NOMO-1 treated with dmso at 0.1 percent for 144 hours (cell line): Measurements from ENCODE around the gene CPNE6.

Experiments
- DNase-seq: peaks from one replicate; lab custom pipeline; 2025; ENCODE audit not compliant: unreplicated experiment; lab: John Stamatoyannopoulos, UW

Gene CPNE6

GRCh38 chr14:24054324-24054641 is 17.1 kb upstream of the CPNE6 start:
- no peak for DNase-seq

GRCh38 chr14:24054646-24055045 is 16.7 kb upstream of the CPNE6 start:
- no peak for DNase-seq

- no peak for DNase-seq
These were observed 15.2 kb upstream of the CPNE6 start for GRCh38 chr14:24055971-24056799.

DNA sequence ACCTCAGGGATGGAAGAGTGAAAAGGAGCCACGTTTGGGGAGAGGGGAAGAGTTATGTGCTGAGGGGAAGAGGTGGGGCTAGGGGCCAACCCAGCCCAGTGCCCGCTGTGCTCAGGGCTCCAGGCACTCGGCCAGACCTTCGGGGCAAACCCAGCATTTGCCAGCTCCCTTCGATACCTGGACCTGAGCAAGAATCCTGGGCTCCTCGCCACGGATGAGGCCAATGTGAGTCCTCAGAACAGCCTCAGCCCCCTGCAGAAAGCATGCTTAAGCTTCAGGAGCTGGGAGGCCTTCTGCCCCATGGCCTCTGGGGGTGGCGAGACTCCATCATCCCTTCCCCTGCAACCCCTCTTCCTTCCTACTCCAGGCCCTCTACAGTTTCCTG is 14.6 kb upstream of the CPNE6 start:
- no peak for DNase-seq

DNA sequence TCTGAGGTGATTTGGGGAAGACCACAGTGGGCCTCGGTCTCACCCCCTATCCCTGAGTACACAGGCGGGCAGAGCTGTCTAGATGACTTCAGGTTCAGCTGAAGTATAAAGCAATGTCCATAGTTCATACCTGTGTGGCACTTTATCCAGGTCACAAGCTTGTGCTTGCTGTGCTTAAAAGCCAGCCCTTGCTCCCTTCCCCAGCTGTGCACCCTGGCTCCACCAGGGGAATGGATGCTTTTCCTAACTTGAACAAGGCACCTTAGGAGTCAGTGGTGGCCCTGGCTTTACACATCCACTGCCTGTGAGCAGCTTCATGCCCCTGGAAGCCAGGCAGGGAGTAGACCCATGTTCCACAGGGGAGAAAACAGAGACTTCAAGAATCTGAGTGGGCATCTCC is 14.1 kb upstream of the CPNE6 start:
- no peak for DNase-seq

- DNase-seq = no peak
These were observed 13.5 kb upstream of the CPNE6 start for GRCh38 chr14:24057867-24058259.

DNA sequence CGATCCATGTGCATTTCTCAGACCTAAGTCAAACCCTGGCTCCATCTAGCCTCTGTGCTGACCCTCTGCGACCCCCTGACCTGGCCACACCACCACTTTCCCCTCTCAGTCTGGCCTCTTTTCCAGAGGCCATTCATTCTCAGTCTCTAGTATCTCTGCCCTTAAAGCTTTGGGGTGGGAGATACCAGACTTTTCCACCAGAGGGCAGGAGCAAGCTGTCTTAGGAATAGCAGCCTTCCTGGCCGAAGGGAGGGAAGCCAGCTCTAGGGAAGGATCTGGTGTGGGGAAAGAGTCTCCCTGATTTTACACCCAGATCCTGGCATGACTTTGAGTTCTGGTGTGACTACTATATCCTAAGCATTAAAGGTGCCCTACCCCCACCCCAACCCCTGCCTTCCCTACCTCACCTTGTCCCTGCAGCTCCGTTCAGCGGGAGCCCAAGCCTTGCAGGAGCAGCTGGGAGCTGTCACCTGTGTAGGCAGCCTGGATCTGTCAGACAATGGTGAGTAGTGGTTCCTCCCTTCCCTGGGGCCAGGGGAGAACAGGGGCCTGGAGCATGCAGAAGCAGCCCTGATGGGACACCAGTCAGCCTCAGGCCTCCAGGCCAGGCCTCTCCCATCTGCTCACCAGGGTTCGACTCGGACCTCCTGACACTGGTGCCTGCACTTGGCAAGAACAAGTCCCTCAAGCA is 13.0 kb upstream of the CPNE6 start:
- DNase-seq = peak; percentile 24

GRCh38 chr14:24058951-24059475 is 12.3 kb upstream of the CPNE6 start:
- DNase-seq = no peak

DNA sequence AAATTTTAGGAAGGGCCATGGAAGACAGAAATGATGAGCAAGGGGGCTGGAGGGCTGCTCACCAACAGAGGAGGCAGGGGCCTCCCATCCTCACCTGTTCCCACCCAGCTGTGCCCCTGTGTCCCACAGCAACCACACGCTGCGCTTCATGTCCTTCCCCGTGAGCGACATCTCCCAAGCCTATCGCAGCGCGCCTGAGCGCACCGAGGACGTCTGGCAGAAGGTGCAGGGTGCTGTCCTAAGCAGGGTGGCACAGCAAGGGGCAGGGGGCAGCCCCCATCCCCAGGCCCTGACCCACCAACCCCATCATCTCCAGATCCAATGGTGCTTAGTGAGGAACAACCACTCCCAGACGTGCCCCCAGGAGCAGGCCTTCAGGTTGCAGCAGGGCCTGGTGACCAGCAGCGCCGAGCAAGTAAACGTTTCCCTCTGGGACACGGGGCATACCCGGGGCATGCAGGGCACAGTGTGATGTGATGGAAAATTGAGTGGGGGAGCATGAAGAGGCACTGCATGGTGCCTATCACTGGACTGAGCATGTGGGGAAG is 11.4 kb upstream of the CPNE6 start:
- DNase-seq = no peak

DNA sequence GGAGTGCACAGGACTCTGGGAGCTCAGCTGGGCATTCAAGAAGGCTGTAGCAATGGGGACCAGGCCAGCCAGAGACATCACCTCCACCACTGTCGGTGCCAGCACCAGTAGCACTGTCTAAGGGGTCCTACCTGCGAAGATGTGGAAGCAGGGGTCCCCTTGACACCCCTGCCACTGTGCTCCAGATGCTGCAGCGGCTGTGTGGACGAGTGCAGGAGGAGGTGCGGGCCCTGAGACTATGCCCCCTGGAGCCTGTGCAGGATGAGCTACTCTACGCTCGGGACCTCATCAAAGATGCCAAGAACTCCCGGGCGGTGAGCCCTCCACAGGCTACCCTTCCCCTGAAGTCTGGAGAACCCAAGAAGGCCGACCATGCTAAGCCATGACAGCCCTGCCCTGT is 10.9 kb upstream of the CPNE6 start:
- no peak for DNase-seq

GRCh38 chr14:24060984-24061913 is 10.1 kb upstream of the CPNE6 start:
- DNase-seq = no peak

DNA sequence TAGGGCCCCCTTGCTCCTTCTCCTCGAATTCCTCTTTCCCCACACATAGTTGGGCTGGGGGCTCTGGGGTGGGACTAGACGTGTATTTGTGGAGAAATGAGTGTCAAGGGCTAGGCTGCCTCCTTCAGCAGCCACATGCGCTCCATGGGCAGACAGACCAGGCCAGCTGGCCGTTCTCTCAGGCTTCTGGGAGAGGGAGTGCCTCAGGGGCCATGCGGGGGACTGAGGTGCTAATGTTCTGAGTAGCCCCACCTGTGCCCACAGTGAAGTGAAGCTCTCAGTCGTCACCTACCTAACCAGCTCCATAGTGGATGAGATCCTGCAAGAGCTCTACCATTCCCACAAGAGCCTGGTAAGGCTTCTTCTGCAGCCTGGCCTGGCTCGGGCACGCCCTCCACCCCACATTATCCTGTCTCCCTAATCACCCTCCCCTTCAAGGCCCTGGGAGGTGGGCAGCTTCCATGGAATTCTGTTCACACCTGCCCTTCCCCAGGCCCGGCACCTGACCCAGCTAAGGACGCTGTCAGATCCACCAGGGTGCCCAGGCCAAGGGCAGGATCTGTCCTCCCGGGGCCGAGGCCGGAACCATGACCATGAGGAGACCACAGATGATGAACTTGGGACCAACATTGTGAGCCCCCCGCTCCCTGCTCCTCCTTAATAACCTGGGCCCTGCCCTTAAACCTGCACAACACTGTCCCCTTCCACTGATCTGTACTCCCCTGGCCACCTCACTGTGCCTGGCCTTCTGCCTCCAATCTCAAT is 9.0 kb upstream of the CPNE6 start:
- no peak for DNase-seq

GRCh38 chr14:24063263-24063836 is 8.0 kb upstream of the CPNE6 start:
- DNase-seq = no peak

DNA sequence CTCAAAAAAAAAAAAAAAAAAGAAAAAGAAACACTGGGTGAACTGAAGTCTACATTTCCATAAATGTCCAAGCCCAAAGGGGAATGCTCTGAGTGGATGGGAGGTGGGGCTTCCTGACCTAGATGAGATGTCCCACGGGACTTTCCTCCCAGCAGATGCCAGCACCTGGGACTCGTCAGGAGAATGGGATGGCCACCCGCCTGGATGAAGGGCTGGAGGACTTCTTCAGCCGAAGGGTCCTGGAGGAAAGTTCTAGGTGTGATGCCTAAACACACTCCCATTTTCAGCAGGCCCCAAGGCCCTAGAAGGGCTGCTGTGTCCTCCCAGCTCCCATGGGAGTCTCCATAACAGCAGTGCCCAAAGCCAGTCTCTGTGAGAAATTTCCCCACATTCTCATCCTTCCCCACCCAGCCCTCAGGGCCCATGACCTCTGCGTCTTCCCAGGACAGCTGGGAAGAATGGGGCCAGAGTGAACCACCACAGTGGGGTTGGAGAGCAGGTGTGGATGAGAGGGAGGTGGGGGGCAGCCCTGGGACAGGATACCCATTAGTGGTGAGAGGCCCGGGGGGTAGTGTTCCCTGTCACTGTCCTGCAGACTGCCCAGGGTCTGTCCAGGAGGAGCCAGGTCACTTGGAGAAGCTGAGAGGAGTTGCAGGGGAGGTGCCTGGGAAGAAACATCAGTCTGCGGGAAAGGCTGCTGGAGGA is 7.1 kb upstream of the CPNE6 start:
- no peak for DNase-seq

- no peak for DNase-seq
These were observed 6.5 kb upstream of the CPNE6 start for GRCh38 chr14:24064856-24065255.

DNA sequence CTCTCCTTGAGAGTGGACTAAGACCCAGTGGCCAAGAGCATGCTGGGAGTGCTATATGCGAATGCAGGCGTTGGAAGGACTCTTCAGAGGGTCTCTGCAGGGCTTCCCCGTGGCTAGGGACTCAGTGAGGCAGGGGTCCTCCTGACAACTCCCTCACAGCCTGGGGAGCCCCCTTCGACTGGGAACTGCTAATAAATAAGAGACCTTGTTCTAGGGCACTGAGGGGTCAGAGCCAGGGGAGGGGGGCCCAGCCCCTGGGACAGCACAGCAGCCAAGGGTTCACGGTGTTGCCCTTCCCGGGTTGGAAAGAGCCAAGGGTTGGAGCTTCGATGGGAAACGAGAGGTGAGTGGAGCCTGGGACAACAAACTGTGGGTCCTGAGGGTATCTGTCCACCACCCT is 6.0 kb upstream of the CPNE6 start:
- no peak for DNase-seq

DNA sequence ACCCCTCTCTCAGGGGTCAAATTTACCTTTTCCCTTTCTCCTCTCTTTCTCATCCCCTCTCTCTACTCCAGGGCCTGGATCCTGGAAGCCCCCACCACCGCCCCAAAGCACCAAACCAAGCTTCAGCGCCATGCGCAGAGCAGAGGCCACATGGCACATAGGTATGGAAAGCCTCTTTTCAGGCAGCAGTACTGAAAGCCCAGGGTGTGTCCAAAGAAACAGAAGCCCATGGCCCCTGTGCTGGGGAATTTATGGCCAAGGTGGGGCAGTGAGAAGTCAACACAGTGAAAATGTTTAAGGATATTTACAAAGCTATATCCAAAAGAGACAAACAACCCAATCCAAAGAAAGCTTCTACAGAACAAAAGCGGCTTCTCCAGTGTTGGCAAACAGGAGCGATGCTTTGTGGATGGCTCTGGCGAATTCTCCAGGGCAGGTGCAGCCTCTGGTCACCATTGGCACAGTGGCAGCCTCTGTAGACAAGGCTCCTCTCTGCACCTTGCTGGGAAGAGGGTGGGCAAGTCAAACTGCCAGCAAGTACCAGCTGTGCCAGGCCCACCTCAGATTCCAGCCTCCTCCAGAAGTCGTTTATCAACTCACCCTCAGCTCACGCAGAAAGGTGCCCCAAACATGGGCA is 4.7 kb upstream of the CPNE6 start:
- DNase-seq = no peak

GRCh38 chr14:24067133-24068082 is 4.0 kb upstream of the CPNE6 start:
- DNase-seq = no peak
